ENCODE measurements around the gene PITPNC1. TPM values are rescaled to one million over a fixed set of nuclear protein-coding genes. Genes with fewer than 3 reads are reported as not detected.

The PITPNC1 gene
- total and polyA plus RNA-seq, 2 of the 13 experiments (the other 11 are each of a cell fraction or from before 2014, with no cell fraction given): 4.1 to 5.7 TPM

- TF ChIP-seq ZBTB10 (CRISPR knock-in tag; IDR thresholded peaks at IDR 0.05; ENCODE audit: borderline replicate concordance): no peak
- no peak for TF ChIP-seq PREB (CRISPR knock-in tag; IDR thresholded peaks at IDR 0.05)
Measured at GRCh38 chr17:67490471-67490870, 113.4 kb downstream of the PITPNC1 start (continued).

- peak; percentile 19 for DNase-seq (ENCODE audit: low spot score)
Measured at GRCh38 chr17:67491009-67491680, 114.1 kb downstream of the PITPNC1 start.

More at GRCh38 chr17:67491009-67491680, 114.1 kb downstream of the PITPNC1 start:
- intact Hi-C loops (cut with micrococcal nuclease; ENCODE audit: unreplicated experiment): no loop called here
- in situ Hi-C loops (cut with HindIII; ENCODE audit: extremely low pct_ligation_motif_present, low pct_unique_long_range_greater_than_20kb): no loop called here
- Histone ChIP-seq H3K4me2 (ENCODE audit: low read depth, low read length) (no peak overlapping the region), H3K4me1 (ENCODE audit: insufficient read depth, low read length) (peaks cover 17% of the 10 kb centered on the region), H3K9me3 (ENCODE audit: low read length) (no peaks in the 10 kb centered on the region), H3K4me3 (replicated peaks in 1 of 3; ENCODE audit: insufficient read depth in 1 of 3, low read depth in 2 of 3, low read length in 3 of 3) (no peak overlapping the region), H4K20me1 (ENCODE audit: insufficient read depth, low read length) (no peaks in the 10 kb centered on the region), H3K9ac (ENCODE audit: insufficient read depth, low read depth, low read length) (no peak overlapping the region), H3K36me3 (replicated peaks in 1 of 2; ENCODE audit: control insufficient read depth in 1 of 2, insufficient read depth in 2 of 2, low read length in 2 of 2) (no peaks in the 10 kb centered on the region), H3K79me2 (ENCODE audit: insufficient read depth, low read length) (no peaks in the 10 kb centered on the region), H3K27ac (ENCODE audit: extremely low read length, insufficient read depth, low read length) (no peak overlapping the region), H3K27me3 (ENCODE audit: control insufficient read depth in 1 of 2, insufficient read depth in 2 of 2, low read length in 2 of 2) (no peaks in the 10 kb centered on the region), H2AFZ (ENCODE audit: low read length) (no peak overlapping the region)
- ATAC-seq (peak; percentile 40; the same call in 2 of the 3 replicates), FAIRE-seq (no peak)
- WGBS (ENCODE audit: low lambda C conversion rate): 56% methylated on average over 18 of the region's 18 CpGs
- BruUV-seq (replicated peaks): no TSS peak
- CTCF ChIA-PET (ENCODE audit: low intra/inter-chr PET ratio, low total read pairs): no interaction called here
- POLR2A ChIA-PET: no interaction called here
- no peak for TF ChIP-seq CBX5 (CRISPR knock-in tag; IDR thresholded peaks at IDR 0.05; ENCODE audit: borderline replicate concordance)
- TF ChIP-seq POLR2AphosphoS5 (IDR thresholded peaks at IDR 0.05; ENCODE audit: low read depth, low read length): no peak
- TF ChIP-seq AGO1 (IDR thresholded peaks at IDR 0.05; ENCODE audit: low read depth, low read length, poor library complexity, severe bottlenecking): no peak
- 0 out of 2 replicates have a peak, but pooled peaks have one; percentile 14 for TF ChIP-seq ZBTB33 (CRISPR knock-in tag; IDR thresholded peaks at IDR 0.05)
